ENCODE measurements around the gene HTR2B. TPM values are rescaled to one million over a fixed set of nuclear protein-coding genes. Genes with fewer than 3 reads are reported as not detected.
A peak's percentile ranks its signal among the peaks of the same experiment; 100 is the strongest.
"Not testable (repeated sequence)": the region's sequence is repeated elsewhere in the genome, so short reads cannot be mapped to it uniquely, and the experiment has no call there.

HTR2B gene
- total RNA-seq: 1 to 10 TPM in 1 of 2 donors, under 1 TPM in 1; 0.50 to 6.9 TPM
- long read RNA-seq, transcript HTR2B-201 (4 exons, 2,246 nt): major isoform, 5 of 7 reads
- long read RNA-seq, partial matches to known transcripts: 1 of 7 reads
- long read RNA-seq, other reads (novel, unspliced or antisense): 1 of 7 reads

GRCh38 chr2:231124838-231125568, at the start of gene HTR2B:
Gene HTR2B, minus strand, starts transcription at chr2:231125042. Its CDS starts 1,278 bp downstream, at chr2:231123764.
- ATAC-seq (peak in 1 of 2 donors; percentile 57), DNase-seq (no peak)
- intact Hi-C loops (cut with DNase I): no loop called here

GRCh38 chr2:231174211-231174651, 49.4 kb upstream of the HTR2B start:
- ATAC-seq (no peak), DNase-seq (no peak)
- intact Hi-C loops (cut with DNase I): no loop called here

- intact Hi-C loops (cut with DNase I): no loop called here
- ATAC-seq (peak in 1 of 2 donors; percentile 49), DNase-seq (no peak)
Observed at GRCh38 chr2:231172025-231172424, 47.2 kb upstream of the HTR2B start.

- ATAC-seq: peak in 1 of 2 donors; percentile 38
- intact Hi-C loops (cut with DNase I): no loop called here
- no peak for DNase-seq
Observed at GRCh38 chr2:231170055-231170454, 45.2 kb upstream of the HTR2B start.

GRCh38 chr2:231169488-231169887, 44.6 kb upstream of the HTR2B start:
- ATAC-seq: no peak
- DNase-seq: no peak
- intact Hi-C loops (cut with DNase I): no loop called here

- intact Hi-C loops (cut with DNase I): no loop called here
- ATAC-seq (no peak), DNase-seq (no peak)
Observed at GRCh38 chr2:231168460-231169139, 43.8 kb upstream of the HTR2B start.

GRCh38 chr2:231167745-231168459, 43.1 kb upstream of the HTR2B start:
- intact Hi-C loops (cut with DNase I): no loop called here
- ATAC-seq (no peak), DNase-seq (no peak)

- intact Hi-C loops (cut with DNase I): no loop called here
- ATAC-seq: no peak
Observed at GRCh38 chr2:231163414-231164095, 38.7 kb upstream of the HTR2B start.

GRCh38 chr2:231163011-231163410, 38.2 kb upstream of the HTR2B start:
- DNase-seq (no peak), ATAC-seq (no peak)
- intact Hi-C loops (cut with DNase I): no loop called here

More at GRCh38 chr2:231163414-231164095, 38.7 kb upstream of the HTR2B start:
- no peak for DNase-seq

- intact Hi-C loops (cut with DNase I): no loop called here
- DNase-seq (no peak), ATAC-seq (peak; percentile 23 to 80)
Observed at GRCh38 chr2:231161877-231162329, 37.1 kb upstream of the HTR2B start.

- ATAC-seq (no peak), DNase-seq (no peak)
- intact Hi-C loops (cut with DNase I): no loop called here
Observed at GRCh38 chr2:231161252-231161839, 36.5 kb upstream of the HTR2B start.

- ATAC-seq (no peak), DNase-seq (no peak)
- intact Hi-C loops (cut with DNase I): no loop called here
Observed at GRCh38 chr2:231160701-231161100, 35.9 kb upstream of the HTR2B start.

GRCh38 chr2:231159306-231159705, 34.5 kb upstream of the HTR2B start:
- DNase-seq: no peak
- intact Hi-C loops (cut with DNase I): no loop called here

GRCh38 chr2:231152800-231153557, 28.1 kb upstream of the HTR2B start:
- DNase-seq (no peak), ATAC-seq (no peak)
- intact Hi-C loops (cut with DNase I): no loop called here

More at GRCh38 chr2:231159306-231159705, 34.5 kb upstream of the HTR2B start:
- no peak for ATAC-seq

GRCh38 chr2:231146665-231147064, 21.8 kb upstream of the HTR2B start:
- intact Hi-C loops (cut with DNase I): no loop called here
- no peak for DNase-seq
- no peak for ATAC-seq

GRCh38 chr2:231144896-231145295, 20.1 kb upstream of the HTR2B start:
- ATAC-seq (no peak), DNase-seq (no peak)
- intact Hi-C loops (cut with DNase I): no loop called here

GRCh38 chr2:231140808-231141207, 16.0 kb upstream of the HTR2B start:
- intact Hi-C loops (cut with DNase I); ATAC-seq; DNase-seq: not testable (repeated sequence)

- ATAC-seq: no peak
- intact Hi-C loops (cut with DNase I): no loop called here
- no peak for DNase-seq
Observed at GRCh38 chr2:231139796-231140195, 15.0 kb upstream of the HTR2B start.
